Measurements from ENCODE around the gene SEMA5B.

Gene SEMA5B

DNA sequence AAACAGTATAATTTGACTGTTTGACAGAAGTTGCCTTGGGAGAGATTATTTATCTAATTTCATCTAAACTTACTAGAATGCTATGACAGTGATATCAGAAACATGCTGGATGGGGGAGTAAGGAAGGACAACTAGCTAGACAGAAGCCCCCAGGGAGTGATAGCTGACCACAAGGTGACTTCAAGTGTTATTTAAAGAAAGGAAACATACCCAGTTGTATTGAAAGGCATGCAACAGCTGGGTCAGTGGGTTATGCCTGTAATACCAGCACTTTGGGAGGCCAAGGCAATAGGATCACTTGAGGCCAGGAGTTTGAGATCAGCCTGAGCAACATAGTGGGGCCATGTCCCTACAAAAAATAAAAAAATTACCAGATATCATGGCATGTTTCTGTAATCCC lies 163.1 kb downstream of the SEMA5B start:
- H3K4me3 ChIP-seq (replicated peaks; ENCODE audit: insufficient read depth, low read length), result no peak overlapping the region
- no peak overlapping the region for H3K27ac ChIP-seq (replicated peaks)
- no peak for TF ChIP-seq GABPA (IDR thresholded peaks at IDR 0.05; ENCODE audit: low read depth)
- no peak for TF ChIP-seq POLR2AphosphoS5 (IDR thresholded peaks at IDR 0.05; ENCODE audit: low read depth)
- TF ChIP-seq SPI1 (IDR thresholded peaks at IDR 0.05; ENCODE audit: borderline replicate concordance, low read depth), result no peak
- TF ChIP-seq, protein P1, sequence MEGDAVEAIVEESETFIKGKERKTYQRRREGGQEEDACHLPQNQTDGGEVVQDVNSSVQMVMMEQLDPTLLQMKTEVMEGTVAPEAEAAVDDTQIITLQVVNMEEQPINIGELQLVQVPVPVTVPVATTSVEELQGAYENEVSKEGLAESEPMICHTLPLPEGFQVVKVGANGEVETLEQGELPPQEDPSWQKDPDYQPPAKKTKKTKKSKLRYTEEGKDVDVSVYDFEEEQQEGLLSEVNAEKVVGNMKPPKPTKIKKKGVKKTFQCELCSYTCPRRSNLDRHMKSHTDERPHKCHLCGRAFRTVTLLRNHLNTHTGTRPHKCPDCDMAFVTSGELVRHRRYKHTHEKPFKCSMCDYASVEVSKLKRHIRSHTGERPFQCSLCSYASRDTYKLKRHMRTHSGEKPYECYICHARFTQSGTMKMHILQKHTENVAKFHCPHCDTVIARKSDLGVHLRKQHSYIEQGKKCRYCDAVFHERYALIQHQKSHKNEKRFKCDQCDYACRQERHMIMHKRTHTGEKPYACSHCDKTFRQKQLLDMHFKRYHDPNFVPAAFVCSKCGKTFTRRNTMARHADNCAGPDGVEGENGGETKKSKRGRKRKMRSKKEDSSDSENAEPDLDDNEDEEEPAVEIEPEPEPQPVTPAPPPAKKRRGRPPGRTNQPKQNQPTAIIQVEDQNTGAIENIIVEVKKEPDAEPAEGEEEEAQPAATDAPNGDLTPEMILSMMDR (IDR thresholded peaks at IDR 0.05; ENCODE audit: insufficient read depth, low read length), result no peak
- TF ChIP-seq, protein P2, sequence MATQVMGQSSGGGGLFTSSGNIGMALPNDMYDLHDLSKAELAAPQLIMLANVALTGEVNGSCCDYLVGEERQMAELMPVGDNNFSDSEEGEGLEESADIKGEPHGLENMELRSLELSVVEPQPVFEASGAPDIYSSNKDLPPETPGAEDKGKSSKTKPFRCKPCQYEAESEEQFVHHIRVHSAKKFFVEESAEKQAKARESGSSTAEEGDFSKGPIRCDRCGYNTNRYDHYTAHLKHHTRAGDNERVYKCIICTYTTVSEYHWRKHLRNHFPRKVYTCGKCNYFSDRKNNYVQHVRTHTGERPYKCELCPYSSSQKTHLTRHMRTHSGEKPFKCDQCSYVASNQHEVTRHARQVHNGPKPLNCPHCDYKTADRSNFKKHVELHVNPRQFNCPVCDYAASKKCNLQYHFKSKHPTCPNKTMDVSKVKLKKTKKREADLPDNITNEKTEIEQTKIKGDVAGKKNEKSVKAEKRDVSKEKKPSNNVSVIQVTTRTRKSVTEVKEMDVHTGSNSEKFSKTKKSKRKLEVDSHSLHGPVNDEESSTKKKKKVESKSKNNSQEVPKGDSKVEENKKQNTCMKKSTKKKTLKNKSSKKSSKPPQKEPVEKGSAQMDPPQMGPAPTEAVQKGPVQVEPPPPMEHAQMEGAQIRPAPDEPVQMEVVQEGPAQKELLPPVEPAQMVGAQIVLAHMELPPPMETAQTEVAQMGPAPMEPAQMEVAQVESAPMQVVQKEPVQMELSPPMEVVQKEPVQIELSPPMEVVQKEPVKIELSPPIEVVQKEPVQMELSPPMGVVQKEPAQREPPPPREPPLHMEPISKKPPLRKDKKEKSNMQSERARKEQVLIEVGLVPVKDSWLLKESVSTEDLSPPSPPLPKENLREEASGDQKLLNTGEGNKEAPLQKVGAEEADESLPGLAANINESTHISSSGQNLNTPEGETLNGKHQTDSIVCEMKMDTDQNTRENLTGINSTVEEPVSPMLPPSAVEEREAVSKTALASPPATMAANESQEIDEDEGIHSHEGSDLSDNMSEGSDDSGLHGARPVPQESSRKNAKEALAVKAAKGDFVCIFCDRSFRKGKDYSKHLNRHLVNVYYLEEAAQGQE (IDR thresholded peaks at IDR 0.05; ENCODE audit: insufficient replicate concordance, low read depth), result no peak
- no peak for DNase-seq (ENCODE audit: low read depth in 1 of 2, low spot score in 1 of 2)
- H3K27me3 ChIP-seq (ENCODE audit: insufficient read depth, poor library complexity, severe bottlenecking), result no peaks in the 10 kb centered on the region

GRCh38 chr3:122862381-122862780 lies 165.2 kb downstream of the SEMA5B start:
- H3K27ac ChIP-seq (replicated peaks), result no peak overlapping the region
- no peak for DNase-seq (ENCODE audit: low read depth in 1 of 2, low spot score in 1 of 2)
- no peak overlapping the region for H3K4me3 ChIP-seq (replicated peaks; ENCODE audit: insufficient read depth, low read length)
- no peaks in the 10 kb centered on the region for H3K27me3 ChIP-seq (ENCODE audit: insufficient read depth, poor library complexity, severe bottlenecking)
- TF ChIP-seq, protein P1 (IDR thresholded peaks at IDR 0.05; ENCODE audit: insufficient read depth, low read length), result no peak
- TF ChIP-seq, protein P2 (IDR thresholded peaks at IDR 0.05; ENCODE audit: insufficient replicate concordance, low read depth), result no peak
- TF ChIP-seq GABPA (IDR thresholded peaks at IDR 0.05; ENCODE audit: low read depth), result no peak
- TF ChIP-seq SPI1 (IDR thresholded peaks at IDR 0.05; ENCODE audit: borderline replicate concordance, low read depth), result no peak
- TF ChIP-seq POLR2AphosphoS5 (IDR thresholded peaks at IDR 0.05; ENCODE audit: low read depth), result no peak

Data from HL-60 (cell line).